Sigmoid colon (tissue), 7 donors: ENCODE data around the gene TAOK2. TPM values are rescaled to one million over a fixed set of nuclear protein-coding genes. Genes with fewer than 3 reads are reported as not detected.

Source experiments
- DNase-seq: peaks from one replicate; pipeline ENCODE4 v3.0.0-alpha.2; 2019
- H3K27ac ChIP-seq, 4 donors: fragments of 200-600 bp; sonication (generic); one replicate each; pipeline ENCODE4 v1.5.1; 2016 to 2019; ENCODE audit warnings: mild to moderate bottlenecking in 1 of 4
- H3K27me3 ChIP-seq, 3 donors: fragments of 200-600 bp; sonication (generic); one replicate each; pipeline ENCODE4 v1.5.1; 2019; ENCODE audit warnings: mild to moderate bottlenecking in 1 of 3
- H3K36me3 ChIP-seq, 4 donors: fragments of 200-600 bp; sonication (generic); one replicate each; pipeline ENCODE4 v1.5.1; 2016 to 2019
- H3K4me1 ChIP-seq, 4 donors: fragments of 200-600 bp; sonication (generic); one replicate each; pipeline ENCODE4 v1.5.1; 2017 to 2019
- H3K4me3 ChIP-seq, 4 donors: fragments of 200-600 bp; sonication (generic); one replicate each; pipeline ENCODE4 v1.5.1; 2017 to 2019; ENCODE audit warnings: mild to moderate bottlenecking in 2 of 4, moderate library complexity in 1 of 4
- H3K9me3 ChIP-seq, 4 donors: fragments of 200-600 bp in 3 of 4; sonication (generic) in 3 of 4; one replicate each; pipeline versions ENCODE4 v1.5.1 to v1.6.1; 2013 to 2019
- CTCF ChIP-seq, 4 experiments: fragments of 450-650 bp in 3 of 4; fragments of 200-600 bp in 1 of 4; IDR thresholded peaks; one replicate each; pipeline ENCODE4 v1.5.1; 2016 to 2019; ENCODE audit warnings: antibody characterized with exemption in 4 of 4, mild to moderate bottlenecking in 3 of 4, moderate library complexity in 2 of 4
- EP300 ChIP-seq, 4 donors: sonication (generic); formaldehyde crosslinking; IDR thresholded peaks; one replicate each; pipeline ENCODE4 v1.6.1; 2017; ENCODE audit warnings: antibody characterized with exemption in 4 of 4
- POLR2A ChIP-seq, 2 donors: fragments of 450-650 bp; IDR thresholded peaks; one replicate each; pipeline ENCODE4 v1.6.1; 2016; ENCODE audit warnings: antibody characterized with exemption in 2 of 2, mild to moderate bottlenecking in 2 of 2, moderate library complexity in 2 of 2
- POLR2AphosphoS5 ChIP-seq, 4 donors: sonication (generic); formaldehyde crosslinking; IDR thresholded peaks; one replicate each; pipeline ENCODE4 v1.6.1; 2017; ENCODE audit warnings: antibody characterized with exemption in 4 of 4
- WGBS, 2 donors: extraction: QIAGEN DNeasy Blood & Tissue Kit; methylation state at CpG; one replicate each; pipeline ENCODE4 v1.1.7; 2013; 5-methylcytosine and 5-hydroxymethylcytosine counted together
- intact Hi-C: fragments of 100-400 bp; cut with DNase I; formaldehyde crosslinking; loops from one replicate; pipeline ENCODE4 v1.15.1; 2023
- polyA plus RNA-seq, 3 donors: library from polyadenylated mRNA; stranded (reverse); fragments of 200-250 nt; gene quantifications; one replicate each; pipeline ENCODE4 v1.2.3, GENCODE V29; 2013
- total RNA-seq, 4 donors: library from RNA; depleted of rRNA; stranded (reverse); fragments of >200 nt; gene quantifications; one replicate each; pipeline ENCODE4 v1.1.0, GENCODE V29; 2016
- donor health status: healthy with polysubstance abuse.
- donor health status: Bipolar disorder and iron deficiency.
- donor health status: healthy.

TAOK2 gene
- total and polyA plus RNA-seq, 7 donors: 9.0 to 42.2 (median 28.2) TPM

GRCh38 chr16:29977063-29977825 is 3.6 kb downstream of the TAOK2 start:
- Histone ChIP-seq H3K27ac (peak overlapping the region; percentile 1 to 92 (median 27)), H3K4me3 (no peak overlapping the region), H3K36me3 (peaks cover 25 to 47% (median 44%) of the 10 kb centered on the region in 4 donors), H3K9me3 (no peaks in the 10 kb centered on the region), H3K4me1 (peaks cover 0 to 35% (median 32%) of the 10 kb centered on the region in 4 donors), H3K27me3 (no peaks in the 10 kb centered on the region)
- 89 to 95% methylated on average over 9 of the region's 9 CpGs for WGBS, 2 donors
- intact Hi-C loops: no loop called here
- TF ChIP-seq POLR2A (IDR thresholded peaks at IDR 0.05) (no peak), EP300 (IDR thresholded peaks at IDR 0.05) (no peak), POLR2AphosphoS5 (IDR thresholded peaks at IDR 0.05) (no peak), CTCF (IDR thresholded peaks at IDR 0.05) (no peak)
- no peak for DNase-seq

- intact Hi-C loops: no loop called here
- no peak overlapping the region for H3K4me3 ChIP-seq
- H3K4me1 ChIP-seq: peaks cover 0 to 35% (median 31%) of the 10 kb centered on the region in 4 donors
- DNase-seq: no peak
- H3K9me3 ChIP-seq: no peaks in the 10 kb centered on the region
- no peak for TF ChIP-seq EP300 (IDR thresholded peaks at IDR 0.05)
- no peak for TF ChIP-seq CTCF (IDR thresholded peaks at IDR 0.05)
- no peak for TF ChIP-seq POLR2AphosphoS5 (IDR thresholded peaks at IDR 0.05)
- no peak for TF ChIP-seq POLR2A (IDR thresholded peaks at IDR 0.05)
- peaks cover 31 to 55% (median 51%) of the 10 kb centered on the region in 4 donors for H3K36me3 ChIP-seq
- 96% methylated on average over 9 of the region's 9 CpGs for WGBS, 2 donors
- H3K27me3 ChIP-seq: no peaks in the 10 kb centered on the region
- peak overlapping the region in 1 of 4 donors; percentile 34 for H3K27ac ChIP-seq
These were observed 4.4 kb downstream of the TAOK2 start for GRCh38 chr16:29978081-29978480.

GRCh38 chr16:29978564-29979270 is 5.0 kb downstream of the TAOK2 start:
- H3K36me3 ChIP-seq: peaks cover 38 to 61% (median 58%) of the 10 kb centered on the region in 4 donors
- no peak overlapping the region for H3K4me3 ChIP-seq
- intact Hi-C loops: no loop called here
- H3K9me3 ChIP-seq: no peaks in the 10 kb centered on the region
- no peak for TF ChIP-seq POLR2AphosphoS5 (IDR thresholded peaks at IDR 0.05)
- TF ChIP-seq EP300 (IDR thresholded peaks at IDR 0.05): no peak
- no peak for TF ChIP-seq POLR2A (IDR thresholded peaks at IDR 0.05)
- no peak for TF ChIP-seq CTCF (IDR thresholded peaks at IDR 0.05)
- peaks cover 0 to 35% (median 30%) of the 10 kb centered on the region in 4 donors for H3K4me1 ChIP-seq
- 93 to 96% methylated on average over 9 of the region's 9 CpGs for whole genome bisulfite sequencing, 2 donors
- peak overlapping the region in 1 of 4 donors; percentile 34 for H3K27ac ChIP-seq
- H3K27me3 ChIP-seq: no peaks in the 10 kb centered on the region
- DNase-seq: no peak

GRCh38 chr16:29982560-29983419 is 9.1 kb downstream of the TAOK2 start:
- H3K27me3 ChIP-seq: no peaks in the 10 kb centered on the region
- TF ChIP-seq POLR2AphosphoS5 (IDR thresholded peaks at IDR 0.05) (no peak), POLR2A (IDR thresholded peaks at IDR 0.05) (no peak), EP300 (IDR thresholded peaks at IDR 0.05) (no peak), CTCF (IDR thresholded peaks at IDR 0.05) (no peak)
- no peak overlapping the region for H3K27ac ChIP-seq
- 92 to 93% methylated on average over 24 of the region's 24 CpGs for WGBS, 2 donors
- no peak overlapping the region for H3K4me3 ChIP-seq
- H3K4me1 ChIP-seq: peaks cover 0 to 3% (median 0%) of the 10 kb centered on the region in 4 donors
- no peaks in the 10 kb centered on the region for H3K9me3 ChIP-seq
- intact Hi-C loops: no loop called here
- H3K36me3 ChIP-seq: peaks cover 69 to 100% (median 98%) of the 10 kb centered on the region in 4 donors
- DNase-seq: peak; percentile 61
